DMS153 (cell line): ENCODE results near the gene DCLK2.

Experiments used
- DNase-seq: peaks from one replicate; lab custom pipeline; 2025; lab: John Stamatoyannopoulos, UW

Gene DCLK2

DNA sequence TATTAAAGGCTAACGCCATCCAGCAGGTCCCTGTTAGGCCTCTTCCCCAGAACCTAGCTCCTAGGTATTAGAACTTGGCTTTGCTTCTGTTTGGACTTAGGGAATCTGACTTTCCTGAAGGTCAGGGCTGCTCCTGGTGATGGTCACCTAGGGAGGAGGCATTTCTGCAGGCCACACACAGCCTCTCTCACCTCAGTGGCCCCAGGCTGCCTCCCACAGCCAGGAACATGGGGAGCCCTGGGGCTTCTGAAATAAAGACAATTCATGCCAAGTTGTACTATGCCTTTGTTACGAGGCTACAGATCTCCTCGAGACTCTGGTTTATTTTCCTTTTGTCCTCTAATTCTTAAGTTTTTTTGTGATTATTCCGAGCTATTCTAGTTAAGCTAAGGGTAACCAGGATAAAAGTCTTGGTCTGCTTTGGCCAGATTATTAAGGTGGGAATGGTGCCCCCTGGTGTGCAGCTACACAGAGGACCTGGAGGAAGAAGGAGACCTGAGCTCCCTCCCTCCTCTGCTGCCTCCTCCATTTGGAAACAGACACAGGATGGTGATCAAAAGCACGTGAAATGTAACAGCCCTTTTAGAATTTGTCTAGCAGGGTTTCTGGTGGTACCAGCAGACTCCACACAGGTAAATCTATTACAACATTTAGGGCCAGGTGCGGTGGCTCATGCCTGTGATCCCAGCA, 131.0 kb downstream of the DCLK2 start:
- no peak for DNase-seq

GRCh38 chr4:150211016-150211415, 132.8 kb downstream of the DCLK2 start:
- DNase-seq: no peak

DNA sequence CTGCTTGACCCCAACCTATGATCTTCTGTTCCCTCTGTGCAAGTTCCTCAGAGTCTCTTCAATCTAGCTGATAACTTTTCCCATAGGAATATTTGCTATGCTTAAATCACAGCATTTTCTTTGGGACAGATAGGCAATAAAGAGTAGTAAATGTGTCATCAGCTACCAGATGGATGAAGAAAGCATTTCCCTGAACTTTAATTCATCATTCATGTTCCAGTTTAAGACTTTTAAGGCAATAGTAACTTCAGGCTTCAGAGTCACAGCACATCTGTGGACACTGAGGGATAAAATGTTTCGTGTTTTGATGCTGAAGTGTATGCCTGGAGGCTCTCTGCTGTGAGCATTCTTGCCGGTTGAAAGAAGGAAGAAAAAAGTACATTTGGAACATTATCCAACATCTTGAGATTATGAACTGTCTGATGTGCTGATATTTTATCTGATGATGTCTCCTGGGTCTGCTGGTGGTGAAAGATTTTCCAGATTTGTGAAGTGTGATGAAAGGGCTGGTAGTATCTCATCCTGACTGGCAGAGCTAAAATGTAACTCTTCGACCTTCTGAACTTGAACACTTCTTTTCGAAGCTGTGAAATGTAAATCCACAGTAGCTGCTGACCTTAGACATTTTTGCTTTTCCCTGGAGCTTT, 133.7 kb downstream of the DCLK2 start:
- no peak for DNase-seq

DNA sequence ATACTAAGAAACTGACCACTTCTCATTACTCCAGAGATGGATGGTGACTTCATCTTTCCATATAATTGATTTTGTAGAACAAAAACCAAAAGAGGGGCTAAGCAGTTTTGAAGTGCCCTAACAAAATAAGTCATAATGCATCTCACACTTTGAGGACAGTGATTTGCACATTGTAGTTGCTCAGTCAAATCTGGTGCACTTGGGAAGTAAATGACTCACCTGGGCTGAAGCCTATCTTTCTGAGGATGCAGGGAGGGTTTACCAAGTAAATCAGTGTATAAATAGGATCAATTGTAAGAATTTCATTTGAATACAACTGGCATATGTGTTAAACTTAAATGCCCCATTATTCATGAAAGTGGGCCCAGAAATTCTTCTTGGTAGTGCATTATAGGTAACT, 134.2 kb downstream of the DCLK2 start:
- no peak for DNase-seq

GRCh38 chr4:150212927-150213326, 134.7 kb downstream of the DCLK2 start:
- no peak for DNase-seq

DNA sequence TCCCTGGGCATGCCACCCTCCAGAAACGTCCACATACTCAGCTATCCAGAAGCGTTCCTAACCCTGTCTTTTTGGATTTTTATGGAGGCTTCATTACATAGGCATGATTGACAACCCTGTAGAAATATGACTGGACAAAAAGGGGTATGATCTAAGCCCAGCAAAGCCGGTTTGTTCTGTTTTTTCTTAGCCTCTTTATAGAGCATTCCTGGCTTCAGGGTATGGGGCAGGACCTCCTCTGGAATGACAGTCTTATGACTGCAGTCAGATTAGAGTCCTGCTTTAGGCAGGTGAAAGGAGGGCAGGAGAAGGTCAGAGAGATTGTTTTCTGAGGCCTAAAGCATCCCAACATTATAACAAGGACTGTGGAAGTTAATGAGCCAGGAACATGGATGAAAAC, 137.4 kb downstream of the DCLK2 start:
- no peak for DNase-seq

GRCh38 chr4:150216726-150217125, 138.5 kb downstream of the DCLK2 start:
- DNase-seq: no peak

GRCh38 chr4:150217192-150217591, 138.9 kb downstream of the DCLK2 start:
- DNase-seq: peak; percentile 59

DNA sequence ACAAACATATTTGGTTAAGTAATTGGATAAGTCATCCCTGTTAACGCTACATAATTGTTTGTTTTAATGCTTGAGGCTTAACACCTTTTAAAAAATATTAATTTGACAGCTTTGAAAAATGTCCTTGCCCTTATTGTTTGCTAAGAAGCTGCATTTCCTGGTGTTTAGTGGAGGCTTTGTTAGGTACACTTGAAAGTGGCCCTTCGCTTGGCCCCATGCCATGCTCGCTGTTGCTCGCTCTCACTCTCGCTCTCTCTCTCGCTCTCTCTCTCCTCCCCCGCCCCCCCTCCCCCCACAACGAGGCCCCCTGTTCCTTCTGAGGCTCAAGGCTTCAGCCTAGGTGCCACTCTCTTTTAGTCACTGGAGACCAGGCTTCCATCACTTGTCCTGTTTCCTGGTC, 139.6 kb downstream of the DCLK2 start:
- DNase-seq: peak; percentile 75

DNA sequence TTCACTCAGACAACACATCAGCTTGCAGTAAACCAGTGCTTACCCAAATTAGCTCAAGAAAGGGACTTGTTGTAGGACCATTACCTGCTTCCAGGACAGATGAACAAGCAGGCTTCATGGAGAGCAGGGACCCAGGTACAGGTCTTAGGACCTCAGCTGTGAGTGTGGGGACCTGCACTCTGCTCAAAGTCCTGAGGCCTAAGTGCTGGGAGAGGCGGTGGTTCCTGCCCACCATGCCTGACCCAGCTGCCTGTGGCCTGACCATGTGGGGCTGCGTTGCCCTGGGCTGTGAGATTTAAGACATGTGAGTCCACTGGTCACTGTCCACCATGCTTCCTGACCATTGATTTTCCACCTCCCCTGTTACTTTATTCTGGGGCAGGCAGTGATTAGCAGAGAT, 140.2 kb downstream of the DCLK2 start:
- DNase-seq: no peak

GRCh38 chr4:150219841-150220240, 141.6 kb downstream of the DCLK2 start:
- DNase-seq: no peak

DNA sequence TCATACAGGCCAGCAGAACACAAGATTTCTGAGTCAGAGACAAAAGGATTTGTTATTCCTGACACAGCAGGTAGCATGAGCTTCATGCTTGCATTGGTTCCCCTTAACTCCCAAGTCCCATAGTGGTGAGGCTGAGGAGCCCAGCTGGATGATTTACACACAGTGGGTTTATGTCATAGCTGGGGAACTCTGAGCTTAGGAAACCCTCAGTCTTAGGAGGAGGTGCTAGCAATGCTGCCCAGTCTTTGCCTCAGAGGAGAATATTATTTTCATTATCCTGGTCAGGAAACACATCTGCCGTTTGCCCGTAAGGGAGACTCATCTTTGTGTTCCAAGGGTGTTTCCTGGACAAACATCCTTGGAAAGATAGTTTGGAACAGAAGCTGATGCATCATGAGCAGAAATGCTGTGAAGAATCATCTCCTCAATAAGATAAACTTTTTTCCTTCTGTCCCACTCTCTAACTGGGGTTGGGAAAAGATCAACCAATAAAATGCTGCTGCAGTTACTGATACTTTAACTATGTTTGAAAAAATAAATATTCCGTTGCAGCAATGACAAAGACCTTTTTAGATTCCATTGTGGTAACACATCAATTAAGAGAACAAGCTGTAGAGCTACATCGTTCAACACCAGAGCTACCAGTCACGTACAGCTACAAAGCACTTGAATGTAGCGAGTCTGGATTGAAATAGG, 146.8 kb downstream of the DCLK2 start:
- no peak for DNase-seq

DNA sequence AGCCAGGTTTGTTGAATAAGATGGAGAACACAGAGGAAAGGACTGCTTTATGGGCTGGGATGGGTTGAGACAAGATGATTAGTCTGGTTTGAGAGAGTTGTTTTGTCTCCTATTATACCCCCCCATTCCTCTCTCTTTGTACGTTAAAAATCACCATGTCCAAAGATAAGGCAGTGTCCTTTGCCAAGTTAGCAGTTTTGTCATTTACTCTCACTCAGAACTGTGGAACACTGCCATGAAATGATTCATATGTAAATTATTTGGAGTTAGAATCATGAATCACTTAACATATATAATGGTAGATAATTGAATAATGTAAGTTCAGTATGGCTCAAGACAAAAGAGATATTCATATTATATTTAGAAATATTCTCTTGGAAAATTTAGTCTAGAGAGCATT, 151.3 kb downstream of the DCLK2 start:
- DNase-seq: no peak

DNA sequence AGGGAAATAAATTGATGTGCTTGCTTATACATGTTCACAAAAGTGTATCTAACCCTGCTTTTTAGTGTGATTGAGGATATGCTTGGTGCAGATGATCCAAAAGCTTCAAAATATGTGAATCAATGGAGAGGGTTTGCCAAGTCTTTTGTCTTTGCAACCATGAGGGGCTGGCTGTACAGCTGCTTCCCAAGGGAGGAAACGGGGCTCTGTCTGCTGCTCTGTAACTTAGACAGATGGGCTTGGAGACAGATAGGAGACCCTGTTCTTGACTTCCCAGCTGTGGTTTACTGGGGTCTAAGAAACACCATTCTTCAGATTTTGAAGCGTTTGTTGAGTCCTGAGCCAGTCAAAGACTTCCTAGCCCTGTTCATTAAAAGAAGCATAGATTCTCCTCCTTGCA, 152.3 kb downstream of the DCLK2 start:
- no peak for DNase-seq

- DNase-seq: no peak
Observed at GRCh38 chr4:150231107-150231770, 153.0 kb downstream of the DCLK2 start.

DNA sequence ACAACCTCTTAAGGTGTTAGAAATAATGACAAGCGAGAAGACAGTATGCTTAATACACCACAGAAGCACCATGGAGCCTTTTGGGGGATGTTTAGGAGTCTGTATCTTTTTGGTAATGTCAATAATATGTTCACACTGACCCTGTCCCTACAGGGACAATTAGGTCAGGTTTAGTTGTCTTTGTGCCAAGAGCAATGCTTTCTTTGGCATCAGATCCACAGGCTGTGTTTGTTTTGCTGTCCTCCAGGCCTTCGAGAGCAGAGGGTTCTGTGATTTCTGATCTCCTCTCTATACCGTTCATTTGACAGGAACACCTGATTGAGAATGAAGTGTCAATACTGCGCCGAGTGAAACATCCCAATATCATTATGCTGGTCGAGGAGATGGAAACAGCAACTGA, 153.8 kb downstream of the DCLK2 start:
- peak; percentile 47 for DNase-seq

GRCh38 chr4:150234246-150234645, 156.0 kb downstream of the DCLK2 start:
- DNase-seq: no peak

DNA sequence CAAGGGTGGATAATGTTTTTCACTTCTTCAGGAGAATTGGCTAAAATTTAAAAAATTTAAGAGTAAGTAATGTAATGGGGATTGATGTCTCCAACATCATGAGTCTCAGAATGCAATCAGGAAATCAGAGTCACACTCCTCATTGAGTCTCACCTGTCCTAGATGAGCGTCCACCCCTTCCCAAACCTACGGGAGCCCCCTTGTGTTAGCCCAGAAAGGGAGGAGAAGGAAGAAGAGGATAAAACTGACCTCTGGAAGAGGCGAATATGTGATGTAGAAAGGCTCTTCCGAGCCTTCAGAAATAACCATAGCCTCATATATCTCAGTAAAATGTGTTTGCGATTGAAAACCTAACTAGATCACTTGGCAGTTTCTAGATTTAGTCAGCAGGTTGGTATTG, 157.1 kb downstream of the DCLK2 start:
- no peak for DNase-seq

DNA sequence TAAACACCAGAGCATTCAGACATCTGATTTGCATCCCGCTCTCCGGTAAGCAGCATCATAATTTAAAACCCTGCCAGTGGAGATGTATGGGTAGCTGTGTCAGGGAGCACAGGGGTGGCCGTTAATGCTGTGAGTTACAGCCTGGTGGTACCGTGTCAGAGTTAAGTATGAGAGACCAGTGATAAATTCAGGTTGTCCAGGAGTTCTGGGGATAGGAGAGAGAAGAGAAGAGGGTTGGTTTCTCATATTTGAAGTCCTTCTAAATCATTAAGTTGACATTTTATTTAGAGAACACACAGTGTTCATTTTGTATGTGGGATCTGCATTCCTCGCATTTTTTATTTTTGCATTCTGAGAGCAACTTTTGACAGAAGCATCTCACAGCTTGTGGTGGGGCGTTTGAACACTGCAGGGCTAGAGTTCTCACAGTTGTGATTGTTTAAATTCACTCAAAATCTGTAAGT, 157.6 kb downstream of the DCLK2 start:
- DNase-seq: no peak

GRCh38 chr4:150236626-150237025, 158.4 kb downstream of the DCLK2 start:
- no peak for DNase-seq

- no peak for DNase-seq
Observed at GRCh38 chr4:150237110-150237872, 159.0 kb downstream of the DCLK2 start.

- no peak for DNase-seq
Observed at GRCh38 chr4:150238591-150238990, 160.3 kb downstream of the DCLK2 start.
